ENCODE results near the gene GGA3.
A peak's percentile ranks its signal among the peaks of the same experiment; 100 is the strongest.

GGA3 gene

GRCh38 chr17:75301502-75302206 lies 40.2 kb upstream of the GGA3 start:
- TF ChIP-seq USF1 (IDR thresholded peaks at IDR 0.05) (0 out of 2 replicates have a peak, but pooled peaks have one; percentile 26), RAD21 (IDR thresholded peaks at IDR 0.05; ENCODE audit: low read depth) (no peak), TEAD4 (IDR thresholded peaks at IDR 0.05) (no peak)

- TF ChIP-seq RAD21 (IDR thresholded peaks at IDR 0.05; ENCODE audit: low read depth): no peak
- no peak for TF ChIP-seq ZBTB7A (IDR thresholded peaks at IDR 0.05; ENCODE audit: low read depth)
- no peak for TF ChIP-seq MAX (IDR thresholded peaks at IDR 0.05)
- no peak for TF ChIP-seq TEAD4 (IDR thresholded peaks at IDR 0.05)
- TF ChIP-seq TCF12 (IDR thresholded peaks at IDR 0.05; ENCODE audit: low read depth): no peak
- TF ChIP-seq TAF1 (IDR thresholded peaks at IDR 0.05; ENCODE audit: low read depth): no peak
- no peak for TF ChIP-seq CREB1 (IDR thresholded peaks at IDR 0.05; ENCODE audit: low read depth)
- TF ChIP-seq NFIC (IDR thresholded peaks at IDR 0.05): no peak
- no peak for TF ChIP-seq YY1 (IDR thresholded peaks at IDR 0.05; ENCODE audit: low read depth)
- no peak for TF ChIP-seq EP300 (IDR thresholded peaks at IDR 0.05; ENCODE audit: borderline replicate concordance)
- TF ChIP-seq CEBPB (IDR thresholded peaks at IDR 0.05): no peak
- no peak for TF ChIP-seq FOXM1 (IDR thresholded peaks at IDR 0.05; ENCODE audit: borderline replicate concordance, low read depth)
- TF ChIP-seq USF1 (IDR thresholded peaks at IDR 0.05): no peak
- TF ChIP-seq REST (IDR thresholded peaks at IDR 0.05; ENCODE audit: low read depth): no peak
Measured at GRCh38 chr17:75301049-75301448, 39.6 kb upstream of the GGA3 start.

GRCh38 chr17:75300280-75300679 lies 38.9 kb upstream of the GGA3 start:
- TF ChIP-seq EGR1 (IDR thresholded peaks at IDR 0.05): no peak

- TF ChIP-seq MAX (IDR thresholded peaks at IDR 0.05) (no peak), TEAD4 (IDR thresholded peaks at IDR 0.05) (no peak), REST (IDR thresholded peaks at IDR 0.05; ENCODE audit: low read depth) (no peak)
Measured at GRCh38 chr17:75295201-75296158, 34.1 kb upstream of the GGA3 start.

- TF ChIP-seq TEAD4 (IDR thresholded peaks at IDR 0.05) (no peak), YY1 (IDR thresholded peaks at IDR 0.05; ENCODE audit: low read depth) (no peak), EP300 (IDR thresholded peaks at IDR 0.05; ENCODE audit: borderline replicate concordance) (0 out of 2 replicates have a peak, but pooled peaks have one; percentile 4), EGR1 (IDR thresholded peaks at IDR 0.05) (no peak), CEBPB (IDR thresholded peaks at IDR 0.05) (no peak), CREB1 (IDR thresholded peaks at IDR 0.05; ENCODE audit: low read depth) (0 out of 2 replicates have a peak, but pooled peaks have one; percentile 25), RAD21 (IDR thresholded peaks at IDR 0.05; ENCODE audit: low read depth) (peak; percentile 41; the same call in 1 of the 2 replicates), FOXM1 (IDR thresholded peaks at IDR 0.05; ENCODE audit: borderline replicate concordance, low read depth) (no peak), ZBTB7A (IDR thresholded peaks at IDR 0.05; ENCODE audit: low read depth) (peak; percentile 47), USF1 (IDR thresholded peaks at IDR 0.05) (no peak), TAF1 (IDR thresholded peaks at IDR 0.05; ENCODE audit: low read depth) (no peak; the same call in 1 of the 2 replicates)
Measured at GRCh38 chr17:75289832-75290337, 28.5 kb upstream of the GGA3 start.
